Astrocyte of the hippocampus (primary cell): ENCODE measurements around the gene LETM1.
A peak's percentile ranks its signal among the peaks of the same experiment; 100 is the strongest.

Source experiments
- DNase-seq: peaks from one replicate; pipeline ENCODE4 v3.0.0; 2011; ENCODE audit warnings: low read depth, low spot score

Gene LETM1

GRCh38 chr4:1795299-1796195 lies 60.4 kb downstream of the LETM1 start:
- DNase-seq: no peak

- DNase-seq: peak; percentile 33
Observed at GRCh38 chr4:1794809-1795298, 61.1 kb downstream of the LETM1 start.

DNA sequence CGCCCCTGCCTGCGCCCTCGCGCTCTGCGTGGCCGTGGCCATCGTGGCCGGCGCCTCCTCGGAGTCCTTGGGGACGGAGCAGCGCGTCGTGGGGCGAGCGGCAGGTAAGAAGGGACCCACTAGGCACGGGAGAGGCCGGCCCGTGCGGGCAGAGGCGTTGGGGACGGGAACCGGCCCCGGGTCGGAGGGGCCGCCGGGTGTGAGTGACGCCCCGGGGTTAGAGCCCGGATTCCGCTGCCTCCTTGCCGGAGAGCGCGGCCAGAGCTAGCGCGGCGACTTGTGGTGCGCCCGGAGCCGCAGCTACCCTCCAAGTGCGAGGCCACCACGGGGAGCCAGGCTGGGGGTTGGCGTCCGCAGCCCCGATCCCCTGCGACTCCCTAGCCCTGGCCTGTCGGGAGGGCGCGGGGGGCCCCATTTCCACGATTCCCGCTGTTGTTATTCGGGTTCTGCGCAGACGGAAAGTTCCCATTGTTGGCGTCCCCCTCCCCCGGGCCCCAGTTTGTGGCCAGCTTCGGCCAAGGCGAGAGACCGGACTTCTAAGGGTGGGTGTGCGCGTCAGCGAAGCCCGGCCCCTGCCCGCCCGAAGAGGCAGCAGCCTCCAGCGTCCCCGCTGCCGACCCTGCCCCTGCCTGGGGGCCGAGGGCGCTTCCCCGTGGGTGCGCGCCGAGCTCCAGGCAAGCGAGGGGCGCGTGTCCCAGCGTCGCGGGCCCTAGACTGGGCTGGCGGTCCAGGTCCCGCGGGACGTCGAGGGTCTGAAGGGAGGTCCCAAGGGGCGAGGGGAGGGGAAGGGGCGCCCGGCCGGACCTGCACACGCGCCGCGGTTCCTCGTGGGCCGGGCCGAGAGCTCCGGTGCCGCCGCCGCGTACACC lies 61.8 kb downstream of the LETM1 start:
- DNase-seq: peak; percentile 60

DNA sequence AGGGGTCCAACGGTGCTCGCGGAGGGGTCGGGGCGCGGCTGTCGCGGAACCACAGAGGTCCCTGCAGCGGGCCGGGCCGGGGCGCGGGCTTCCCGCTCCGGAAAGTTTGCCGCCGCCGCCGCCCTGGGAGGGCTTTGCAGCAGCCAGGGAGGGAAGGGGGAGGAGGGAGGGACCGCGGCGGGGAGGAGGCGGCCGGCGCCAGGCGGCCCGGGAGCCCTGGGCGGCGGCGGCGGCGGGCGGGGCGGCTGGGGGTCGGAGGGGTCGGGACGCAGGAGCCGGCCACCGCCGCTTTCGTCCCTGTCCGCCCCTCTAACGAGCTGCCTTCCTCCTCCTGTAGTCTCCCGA lies 62.5 kb downstream of the LETM1 start:
- peak; percentile 66 for DNase-seq

DNA sequence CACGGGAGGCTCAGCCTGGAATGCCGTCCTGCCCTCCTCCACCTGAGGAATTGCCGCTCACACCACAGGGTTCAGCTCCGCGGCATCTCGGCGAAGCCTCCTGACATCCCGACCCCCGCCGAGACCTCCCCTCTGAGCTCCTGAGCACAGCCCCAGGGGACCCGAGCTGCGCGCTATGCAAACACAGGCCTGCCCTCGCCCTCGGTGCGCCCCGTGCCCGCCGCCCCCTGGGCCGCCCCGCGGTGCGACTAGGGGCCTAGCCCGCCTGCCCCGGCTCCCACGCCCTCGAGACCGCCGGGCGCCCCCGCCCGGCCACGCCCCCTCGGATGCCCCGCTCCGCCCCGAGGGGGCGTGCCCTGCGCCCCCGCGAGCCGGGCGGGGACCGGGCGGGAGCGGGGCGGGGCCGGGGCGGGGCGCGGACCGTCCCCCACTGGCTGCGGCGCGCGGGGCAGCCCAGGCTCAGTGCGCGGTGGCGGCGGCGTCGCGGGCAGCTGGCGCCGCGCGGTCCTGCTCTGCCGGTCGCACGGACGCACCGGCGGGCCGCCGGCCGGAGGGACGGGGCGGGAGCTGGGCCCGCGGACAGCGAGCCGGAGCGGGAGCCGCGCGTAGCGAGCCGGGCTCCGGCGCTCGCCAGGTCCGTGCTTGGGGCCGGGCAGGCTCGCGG lies 63.0 kb downstream of the LETM1 start, which contains the start of gene FGFR3:
Gene FGFR3, plus strand, starts transcription at position 462 of the 664 bp plus-strand sequence. CDS start 642 bp downstream, outside the sequence.
- peak; percentile 76 for DNase-seq

DNA sequence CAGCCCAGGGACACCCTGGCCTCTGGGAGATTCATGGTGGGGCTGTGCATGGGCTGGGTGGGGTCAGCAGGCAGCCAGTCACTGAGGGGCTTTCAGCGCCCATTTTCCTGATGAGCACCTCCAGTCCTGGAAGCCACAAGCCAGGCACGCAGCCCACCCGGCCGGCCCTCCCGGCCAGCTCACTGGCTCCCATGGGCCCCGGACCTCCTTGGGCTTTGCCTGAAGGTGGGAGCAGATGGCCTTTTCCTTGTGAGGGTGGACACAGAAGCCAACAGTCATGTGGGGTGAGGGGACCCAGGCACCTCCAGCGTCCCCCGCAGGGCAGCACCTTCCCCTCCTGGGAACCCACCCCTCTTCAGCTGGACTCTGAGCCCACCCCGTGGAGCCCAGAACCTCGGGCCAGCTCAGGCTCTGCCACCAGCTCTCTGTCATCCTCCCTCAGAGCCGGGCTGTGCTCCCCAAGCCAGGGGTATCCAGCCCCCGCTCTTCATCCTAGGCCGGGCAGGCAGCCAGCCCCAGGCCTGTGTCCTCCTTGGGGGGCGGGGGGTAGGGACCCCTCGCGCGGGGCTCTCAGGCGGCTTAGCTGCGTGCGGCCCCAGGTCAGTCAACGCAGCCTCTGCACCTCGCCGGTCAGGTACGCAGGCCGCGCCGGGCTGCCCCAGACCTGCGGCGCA lies 63.7 kb downstream of the LETM1 start:
- no peak for DNase-seq

- no peak for DNase-seq
Observed at GRCh38 chr4:1790005-1790404, 66.0 kb downstream of the LETM1 start.

DNA sequence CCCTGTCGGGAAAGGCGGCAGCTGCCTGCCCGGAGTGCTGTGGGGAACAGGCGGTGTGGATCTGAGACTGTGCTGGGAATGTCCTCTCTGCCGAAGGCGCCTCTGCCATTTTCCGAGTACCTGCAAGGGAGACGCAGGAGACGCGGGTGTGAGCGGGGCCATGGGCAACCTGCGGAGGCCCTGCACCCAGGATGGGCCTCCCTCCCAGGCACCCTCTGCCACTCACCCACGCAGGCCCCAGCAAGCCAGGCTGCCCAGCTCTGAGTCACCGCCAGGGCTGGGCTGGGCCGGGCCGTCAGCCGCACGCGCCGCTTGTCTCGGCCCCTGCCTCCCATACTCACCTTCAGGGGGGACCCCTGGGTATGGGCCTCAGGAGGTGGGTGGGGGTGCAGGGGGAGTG lies 66.4 kb downstream of the LETM1 start:
- DNase-seq: no peak

DNA sequence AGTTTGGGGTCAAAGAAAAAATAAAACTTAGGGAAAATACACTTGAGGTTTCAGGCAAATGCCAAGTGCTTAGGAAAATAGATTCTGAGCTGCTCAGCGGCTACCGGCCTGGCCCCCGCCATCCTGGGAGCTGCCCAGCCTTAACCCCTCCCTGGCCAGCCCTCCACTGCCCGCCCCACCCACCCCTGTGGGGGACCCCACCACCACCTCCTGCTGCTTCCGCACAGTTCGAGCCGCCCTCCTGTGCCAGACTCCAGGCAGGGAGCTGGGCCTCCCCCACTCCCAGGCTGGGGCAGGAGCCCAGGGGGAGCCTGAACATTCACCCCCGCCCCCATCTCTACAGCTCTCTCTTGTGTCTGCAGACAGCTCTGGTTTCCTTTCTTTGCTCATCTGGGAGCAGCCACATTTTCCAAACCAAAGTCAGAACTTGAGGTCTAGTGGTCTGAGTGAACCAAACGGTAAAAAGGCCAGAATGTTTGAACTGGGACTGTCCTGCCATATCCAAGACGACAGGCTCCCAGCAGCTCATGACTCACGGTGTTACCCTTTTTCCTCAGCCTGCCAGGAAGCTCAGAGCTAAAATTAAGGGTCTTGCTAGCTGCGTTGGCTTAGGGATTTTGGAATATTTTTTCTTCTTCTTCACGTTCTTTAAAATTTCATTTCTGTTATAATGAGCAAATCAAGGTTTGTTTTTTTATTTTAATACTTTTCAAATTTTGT lies 67.5 kb downstream of the LETM1 start:
- DNase-seq: peak; percentile 30

- no peak for DNase-seq
Observed at GRCh38 chr4:1787411-1788077, 68.4 kb downstream of the LETM1 start.

DNA sequence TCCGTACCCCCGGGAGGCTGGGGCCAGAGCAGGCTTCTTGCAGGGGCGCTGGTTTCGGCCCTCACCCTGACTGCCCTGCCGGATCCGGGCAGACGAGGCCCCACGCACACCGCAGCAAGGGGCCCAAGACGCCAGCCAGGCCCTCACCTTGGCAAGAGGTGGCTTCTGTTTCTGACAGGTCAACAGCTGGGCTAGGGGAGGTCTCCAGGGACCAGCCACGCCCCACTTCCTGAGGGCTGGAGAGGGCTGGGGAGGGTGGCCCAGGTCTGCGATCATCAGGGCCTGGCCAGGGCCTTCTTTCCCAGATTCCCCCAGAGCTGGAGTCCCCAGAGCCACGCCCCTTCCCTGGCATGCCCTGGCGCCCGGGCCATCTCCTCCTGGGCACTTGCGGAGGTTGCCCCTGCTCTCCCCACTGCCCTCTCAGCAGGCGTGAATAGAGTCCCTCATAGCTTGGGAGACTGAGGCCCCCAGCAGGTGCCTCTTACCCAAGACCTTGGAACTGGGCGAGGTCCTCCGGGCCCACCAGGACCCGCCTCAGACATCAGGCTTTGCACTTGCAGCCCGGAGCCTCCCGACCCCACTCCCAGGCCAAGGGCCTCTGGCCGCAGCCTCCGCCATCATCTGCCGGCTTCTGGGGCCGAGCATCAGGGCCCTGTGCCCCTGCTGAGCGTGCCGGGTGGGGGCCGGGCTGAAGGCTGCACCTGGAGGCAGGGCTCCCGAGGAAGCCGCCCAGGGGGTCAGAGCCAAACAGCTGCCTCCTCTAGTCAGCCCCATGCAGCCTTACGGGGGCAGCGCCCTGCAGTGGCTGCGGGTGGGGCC lies 69.2 kb downstream of the LETM1 start:
- DNase-seq: no peak

GRCh38 chr4:1785592-1785991 lies 70.4 kb downstream of the LETM1 start:
- DNase-seq: no peak

DNA sequence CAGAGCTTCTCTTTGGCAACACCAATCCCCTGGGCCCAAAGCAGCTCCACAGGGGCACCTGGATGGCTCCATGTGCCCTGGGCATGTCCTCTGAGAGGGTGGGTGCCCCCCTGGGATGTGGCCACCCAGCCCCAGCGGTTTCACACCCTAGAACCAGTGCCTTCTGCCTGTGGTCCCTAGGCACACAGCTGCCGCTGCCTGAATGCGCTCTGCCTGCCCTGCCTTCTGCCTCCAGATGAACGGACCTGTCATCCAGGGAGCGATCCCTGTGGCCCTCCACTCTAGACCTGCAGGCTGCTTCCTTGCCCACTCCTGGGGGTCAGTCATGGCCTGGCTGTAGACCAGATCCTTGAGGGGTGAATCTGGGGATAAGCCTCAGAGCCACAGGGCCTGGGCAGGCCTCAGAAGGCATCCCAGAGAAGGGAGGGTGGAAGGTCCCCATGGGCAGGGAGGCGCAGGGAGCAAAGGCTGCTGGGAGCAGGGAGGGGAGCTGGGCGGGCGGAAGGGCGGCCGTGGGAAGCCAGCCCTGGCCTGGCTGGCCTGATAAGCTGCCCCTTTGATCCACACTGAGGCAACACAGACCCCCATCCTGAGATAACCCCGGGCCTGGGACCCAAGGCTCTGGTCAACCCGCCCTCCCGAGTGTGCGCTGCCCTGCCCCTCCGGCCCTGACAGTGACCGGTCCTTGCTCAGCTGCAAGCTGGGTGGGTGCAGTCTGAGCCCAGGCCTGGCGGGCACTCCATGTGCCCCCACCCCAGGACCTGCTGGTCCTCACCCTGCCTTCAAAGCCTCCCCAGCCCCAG lies 71.0 kb downstream of the LETM1 start:
- no peak for DNase-seq

DNA sequence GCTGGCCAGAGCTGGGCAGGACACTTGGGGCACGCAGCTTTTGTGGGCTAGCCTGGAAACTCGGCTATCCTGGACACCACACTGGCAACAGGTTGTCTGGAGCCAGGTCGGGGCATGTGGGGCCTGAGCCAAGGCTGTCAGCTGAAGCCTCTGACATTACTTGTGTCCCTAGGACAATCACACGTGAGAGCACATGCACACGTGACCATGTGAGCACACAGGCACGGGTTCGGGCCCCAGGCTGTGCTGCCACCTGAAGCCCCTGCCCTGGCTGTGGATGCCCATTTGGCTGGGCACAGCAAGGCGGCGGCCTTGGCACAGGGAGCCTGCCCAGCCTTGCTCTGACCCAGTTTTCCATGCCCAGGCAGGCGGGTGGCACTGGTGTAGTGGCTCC lies 71.6 kb downstream of the LETM1 start:
- DNase-seq: no peak

DNA sequence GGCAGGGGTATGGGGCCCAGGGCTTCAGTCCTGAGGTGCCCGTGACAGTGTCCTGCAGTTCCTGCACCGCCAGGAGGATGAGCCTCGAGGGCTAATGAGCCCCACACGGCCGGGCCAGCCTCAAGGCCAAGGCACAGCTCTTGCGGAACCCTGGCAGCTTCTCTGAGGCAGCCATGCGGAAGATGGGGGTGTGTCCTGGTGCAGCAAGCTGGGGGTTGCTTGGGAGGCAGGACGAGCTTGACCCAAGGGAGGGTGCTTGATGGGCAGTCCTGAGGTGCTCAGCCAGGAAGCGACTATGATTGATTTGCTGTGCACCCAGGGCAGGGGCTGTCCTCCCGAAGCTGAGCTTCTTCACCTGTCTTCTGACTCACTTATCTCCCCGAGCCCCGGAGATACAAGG lies 72.0 kb downstream of the LETM1 start:
- no peak for DNase-seq

- DNase-seq: no peak
Observed at GRCh38 chr4:1783015-1783414, 72.9 kb downstream of the LETM1 start.

- no peak for DNase-seq
Observed at GRCh38 chr4:1780435-1780834, 75.5 kb downstream of the LETM1 start.

- DNase-seq: no peak
Observed at GRCh38 chr4:1779588-1780382, 76.2 kb downstream of the LETM1 start.
